ENCODE measurements around the gene BRIP1. TPM values are rescaled to one million over a fixed set of nuclear protein-coding genes. Genes with fewer than 3 reads are reported as not detected.

Gene BRIP1
- total RNA-seq, 1 experiment from 2014 or later, result 38.4 TPM

Other genes with a start within 250 kb of the BRIP1 start
- 28.0 and 32.8 TPM in 2 replicates for gene INTS2, start 64.5 kb upstream of the BRIP1 start, total RNA-seq (2014; rRNA removed; shearing (Covaris generic))
- gene MED13, start 201.8 kb upstream of the BRIP1 start, total RNA-seq (2014; rRNA removed; shearing (Covaris generic)), result 64.8 and 79.9 TPM in 2 replicates